NB4 (cell line): ENCODE results near the gene OR52H1.

Experiments
- DNase-seq: peaks from one replicate; pipeline ENCODE4 v3.0.0; 2010; ENCODE audit warnings: low read depth
- H3K4me3 ChIP-seq: one replicate; pipeline ENCODE4 v1.5.1; 2011; ENCODE audit warnings: mild to moderate bottlenecking, low read depth, low read length, moderate library complexity
- CTCF ChIP-seq: IDR thresholded peaks from one replicate; pipeline ENCODE4 v1.5.1; 2012; ENCODE audit warnings: low read depth, low read length
- MAX ChIP-seq: IDR thresholded peaks from 2 replicates; pipeline ENCODE4 v1.6.1; 2011; ENCODE audit warnings: low read depth, low read length
- MYC ChIP-seq: IDR thresholded peaks from 2 replicates; pipeline ENCODE4 v1.6.1; 2011; ENCODE audit warnings: low read depth, low read length
- POLR2A ChIP-seq: IDR thresholded peaks from 2 replicates; pipeline ENCODE4 v1.6.1; 2011; ENCODE audit warnings: mild to moderate bottlenecking; ENCODE audit not compliant: insufficient read length; ENCODE audit errors: extremely low read depth

OR52H1 gene

GRCh38 chr11:5581014-5581413 lies 32.7 kb upstream of the OR52H1 start:
- no peak for TF ChIP-seq POLR2A
- TF ChIP-seq MYC = no peak
- no peak for TF ChIP-seq MAX
- TF ChIP-seq CTCF = no peak
- H3K4me3 ChIP-seq = no peak overlapping the region
- DNase-seq = no peak

- no peak for DNase-seq
- H3K4me3 ChIP-seq = no peak within 1 kb of the TSS
- TF ChIP-seq MYC (no peak), POLR2A (no peak), MAX (no peak), CTCF (no peak)
Measured at GRCh38 chr11:5580577-5580976, 32.2 kb upstream of the OR52H1 start, which contains the start of gene OR52B6. Gene OR52B6, plus strand, starts transcription at chr11:5580877. Its CDS starts 0 bp downstream, at chr11:5580877.

- DNase-seq = no peak
- TF ChIP-seq POLR2A (no peak), MYC (no peak), CTCF (no peak), MAX (no peak)
- no peak overlapping the region for H3K4me3 ChIP-seq
Measured at GRCh38 chr11:5577101-5577500, 28.8 kb upstream of the OR52H1 start.

- no peak overlapping the region for H3K4me3 ChIP-seq
- TF ChIP-seq MAX = no peak
- no peak for TF ChIP-seq POLR2A
- no peak for TF ChIP-seq MYC
- TF ChIP-seq CTCF = no peak
- no peak for DNase-seq
Measured at GRCh38 chr11:5575152-5575551, 26.8 kb upstream of the OR52H1 start.

GRCh38 chr11:5574654-5575053 lies 26.3 kb upstream of the OR52H1 start:
- TF ChIP-seq CTCF (no peak), MYC (no peak), POLR2A (no peak), MAX (no peak)
- H3K4me3 ChIP-seq = no peak overlapping the region
- no peak for DNase-seq
